GM18498 (cell line): ENCODE results near the gene TMEM62.
A peak's percentile ranks its signal among the peaks of the same experiment; 100 is the strongest.

ENCODE experiments used
- ATAC-seq: cut with Tn5 transposase; IDR thresholded peaks from one replicate; pipeline ENCODE4 v1.9.1; 2021; ENCODE audit warnings: mild to moderate bottlenecking, moderate library complexity; ENCODE audit not compliant: unreplicated experiment

Gene TMEM62

DNA sequence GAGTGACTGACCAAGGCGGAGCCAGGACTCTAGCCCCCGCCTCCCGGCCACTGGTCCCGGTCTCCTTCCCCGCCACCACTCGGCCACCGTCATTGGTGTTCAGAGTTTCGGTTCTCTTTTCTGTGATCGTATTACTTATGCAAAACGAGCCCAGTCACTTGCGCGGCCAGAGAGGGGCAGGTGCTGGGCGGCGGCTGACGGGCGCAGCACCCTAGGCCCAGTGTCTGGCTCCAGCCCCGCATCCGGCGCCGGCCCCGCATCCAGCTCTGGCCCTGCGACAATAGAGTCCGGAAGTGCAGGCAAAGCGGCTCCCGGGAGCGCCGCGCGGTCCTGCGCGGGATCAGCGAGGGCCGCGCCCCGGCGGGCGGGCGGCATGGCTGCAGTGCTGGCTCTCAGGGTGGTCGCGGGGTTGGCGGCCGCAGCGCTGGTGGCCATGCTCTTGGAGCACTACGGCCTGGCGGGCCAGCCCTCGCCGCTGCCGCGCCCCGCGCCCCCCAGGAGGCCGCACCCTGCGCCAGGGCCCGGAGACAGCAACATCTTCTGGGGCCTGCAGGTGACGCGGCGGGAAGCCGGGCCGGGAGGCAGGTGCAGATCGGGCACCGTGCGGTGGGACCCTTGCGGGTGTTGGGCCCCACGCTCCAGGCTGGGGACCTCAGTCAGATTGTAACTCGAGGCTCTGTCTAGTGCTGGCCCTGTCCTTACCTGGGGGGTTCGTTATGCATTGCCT lies at the start of gene TMEM62:
Gene TMEM62 (plus strand): TSS at position 157 of the 727 bp plus-strand sequence. CDS start 217 bp downstream, at position 374.
- peak; percentile 91 for ATAC-seq

- ATAC-seq: no peak
Measured at GRCh38 chr15:43085921-43086320, 47.5 kb upstream of the TMEM62 start.

GRCh38 chr15:43086551-43086950 lies 46.8 kb upstream of the TMEM62 start:
- no peak for ATAC-seq

DNA sequence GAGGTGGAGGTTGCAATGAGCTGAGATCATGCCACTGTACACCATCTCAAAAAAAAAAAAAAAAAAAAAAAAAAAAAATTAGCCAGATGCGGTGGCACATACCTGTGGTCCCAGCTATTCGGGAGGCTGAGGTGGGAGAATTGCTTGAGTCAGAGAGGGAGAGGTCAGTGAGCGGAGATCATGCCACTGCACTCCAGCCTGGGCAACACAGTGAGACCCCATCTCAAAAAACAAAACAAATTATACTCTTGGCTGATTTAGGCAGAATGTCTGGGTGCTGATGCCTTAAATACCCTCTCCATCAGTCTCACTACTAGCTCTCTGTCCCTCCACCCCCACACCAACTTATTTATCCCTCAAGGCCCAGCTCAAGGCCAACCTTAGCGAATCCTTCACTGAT lies 41.5 kb upstream of the TMEM62 start:
- ATAC-seq: no peak

DNA sequence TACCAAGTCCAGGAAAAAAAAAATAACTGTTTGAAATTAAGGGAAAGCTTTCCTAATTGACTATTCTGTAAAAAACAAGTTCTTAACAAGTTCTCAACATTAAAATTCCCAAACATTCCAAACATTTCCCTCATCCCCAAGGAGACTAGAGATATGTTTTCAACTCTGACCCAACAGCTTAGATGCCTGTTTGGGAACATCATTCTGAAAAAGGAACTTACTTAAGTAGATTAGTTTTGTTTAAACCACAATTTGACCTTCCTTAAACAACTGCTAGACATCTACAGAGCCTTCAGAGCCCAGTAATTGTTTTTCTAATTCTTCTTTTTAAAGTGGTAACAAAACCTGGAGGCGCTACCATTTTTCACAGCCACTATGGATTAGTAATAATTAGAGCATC lies 40.4 kb upstream of the TMEM62 start:
- no peak for ATAC-seq

GRCh38 chr15:43094416-43095030 lies 38.9 kb upstream of the TMEM62 start:
- ATAC-seq: no peak

GRCh38 chr15:43095243-43095642 lies 38.1 kb upstream of the TMEM62 start:
- ATAC-seq: no peak

GRCh38 chr15:43095708-43096347 lies 37.6 kb upstream of the TMEM62 start:
- ATAC-seq: no peak

GRCh38 chr15:43096411-43096810 lies 37.0 kb upstream of the TMEM62 start:
- ATAC-seq: no peak

DNA sequence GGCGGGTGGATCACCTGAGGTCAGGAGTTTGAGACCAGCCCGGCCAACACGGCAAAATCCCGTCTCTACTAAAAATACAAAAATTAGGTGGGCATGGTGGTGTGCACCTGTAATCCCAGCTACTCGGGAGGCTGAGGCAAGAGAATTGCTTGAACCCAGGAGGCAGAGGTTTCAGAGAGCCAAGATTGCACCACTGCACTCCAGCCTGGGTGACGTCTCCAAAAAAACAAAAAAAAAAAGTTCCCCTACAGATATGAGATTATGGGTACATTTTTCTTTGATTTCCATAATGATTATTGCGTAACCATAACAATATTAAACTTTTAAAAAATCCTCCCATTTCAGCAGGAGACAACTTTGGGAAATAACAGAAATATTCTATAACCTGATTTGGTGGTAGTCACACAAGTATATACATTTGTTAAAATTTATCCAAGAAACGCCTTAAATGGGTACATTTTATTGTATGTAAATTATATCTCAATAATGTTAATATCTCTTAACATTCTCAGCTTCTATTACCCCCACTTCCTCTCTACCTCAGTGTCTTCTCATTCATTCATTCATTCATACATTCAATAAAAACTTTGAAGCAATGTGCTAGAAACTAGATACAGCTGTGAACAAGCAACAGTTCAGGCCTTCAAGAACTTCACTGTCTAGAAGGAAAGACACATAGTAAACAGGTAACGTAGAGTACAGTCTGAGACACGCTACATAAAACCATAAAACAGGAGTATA lies 34.1 kb upstream of the TMEM62 start:
- no peak for ATAC-seq

DNA sequence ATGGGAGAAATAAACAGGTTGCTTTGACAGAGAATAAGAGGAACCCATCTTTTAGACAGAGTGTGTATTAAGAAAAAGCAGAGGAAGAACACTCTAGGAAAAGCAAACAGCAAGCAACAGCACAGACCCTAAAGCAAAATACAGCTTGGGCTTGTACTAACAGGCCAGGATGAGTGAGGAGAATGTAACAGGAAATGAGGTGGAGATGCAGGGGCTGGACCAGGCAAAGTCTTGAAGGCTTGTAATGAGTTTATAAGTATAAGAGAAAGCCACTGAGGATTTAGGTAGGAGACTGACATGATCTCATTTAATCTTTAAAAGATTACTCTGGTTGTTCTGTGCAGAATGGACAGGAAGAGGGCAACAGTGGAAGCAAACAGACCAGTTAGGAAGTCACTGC lies 32.4 kb upstream of the TMEM62 start:
- ATAC-seq: no peak

GRCh38 chr15:43102187-43102586 lies 31.2 kb upstream of the TMEM62 start:
- ATAC-seq: no peak

- no peak for ATAC-seq
Measured at GRCh38 chr15:43103907-43104306, 29.5 kb upstream of the TMEM62 start.

DNA sequence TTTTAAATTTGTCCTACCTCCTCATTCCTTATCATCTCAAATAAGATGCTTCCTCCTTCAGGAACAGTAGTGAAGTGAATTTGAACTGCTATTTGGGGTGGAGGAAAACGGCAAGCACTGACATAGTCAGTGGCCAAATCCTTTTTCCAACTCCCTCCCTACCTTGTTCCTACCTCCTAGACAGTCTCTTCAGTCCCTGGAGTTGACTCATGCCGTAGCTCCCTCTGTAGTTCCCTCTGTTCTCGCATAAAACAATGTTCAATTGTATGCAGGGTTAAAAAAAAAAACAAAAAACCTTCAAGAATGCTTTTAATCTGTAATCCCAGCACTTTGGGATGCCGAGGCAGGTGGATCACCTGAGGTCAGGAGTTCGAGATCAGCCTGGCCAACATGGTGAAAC lies 29.0 kb upstream of the TMEM62 start:
- no peak for ATAC-seq

DNA sequence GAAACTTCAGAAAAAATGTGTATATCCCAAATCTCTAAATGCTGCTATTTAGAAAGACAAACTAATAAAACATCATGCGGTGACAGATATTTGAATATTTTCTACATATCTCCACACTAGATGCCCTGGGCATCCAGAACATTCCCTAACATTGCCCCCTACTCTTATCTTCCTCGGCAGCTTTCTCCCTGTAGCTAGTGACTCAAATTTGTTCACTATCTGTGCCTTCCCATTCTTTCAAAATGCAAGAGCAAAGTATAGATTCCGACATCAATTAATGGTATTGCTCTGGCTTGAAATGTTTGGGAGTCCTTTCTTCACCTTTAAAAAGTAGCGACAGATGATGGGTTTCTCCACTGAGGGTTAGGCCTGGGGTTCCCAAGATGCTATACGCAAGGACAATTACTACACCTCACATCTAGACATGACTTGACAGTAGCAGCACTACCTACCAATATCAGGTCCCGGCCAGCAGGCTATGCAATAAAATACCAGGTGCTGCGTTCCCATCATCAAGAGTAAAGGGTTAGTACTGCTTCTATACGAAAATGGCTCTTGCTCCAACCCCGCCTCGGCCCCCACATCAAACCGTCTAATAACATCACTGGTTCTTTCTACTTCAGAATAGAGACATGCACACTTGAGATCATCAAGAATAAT lies 28.2 kb upstream of the TMEM62 start:
- peak; percentile 17 for ATAC-seq

DNA sequence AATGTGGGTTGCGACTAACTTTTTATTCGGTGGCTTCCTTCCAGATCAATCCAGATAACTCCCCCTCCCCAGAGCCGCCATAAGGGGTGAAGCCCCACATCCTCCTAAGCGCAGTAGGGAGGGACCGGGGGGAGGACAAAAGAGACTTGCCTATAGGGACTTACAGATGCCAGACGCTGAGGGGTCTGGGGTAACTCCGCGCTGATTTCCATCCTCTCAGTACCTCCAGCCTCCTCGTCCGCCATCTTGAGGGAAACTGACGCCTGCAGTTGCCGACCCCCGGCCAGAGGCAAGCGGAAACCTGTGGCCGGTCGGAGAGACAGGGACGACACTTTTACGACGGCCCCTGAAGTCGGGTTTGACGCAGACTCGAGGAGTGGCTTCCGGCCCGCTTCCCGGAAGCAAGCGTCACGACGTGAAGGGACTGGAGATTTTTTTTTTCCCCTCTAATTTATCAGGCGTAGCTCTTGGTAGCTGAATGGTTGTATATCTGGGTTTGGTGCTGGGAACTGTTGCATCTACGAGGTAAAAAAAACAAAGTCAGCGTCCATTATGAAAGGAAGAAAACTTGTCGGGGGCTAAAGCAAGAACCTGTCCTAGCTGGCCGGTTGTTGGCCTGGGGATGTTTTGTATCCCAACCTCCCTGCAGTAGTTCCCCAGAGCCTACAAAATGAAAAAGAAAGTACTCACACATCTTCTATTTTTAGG lies 27.5 kb upstream of the TMEM62 start, which contains the start of gene UBR1:
Gene UBR1 (minus strand): TSS at position 261 of the 708 bp plus-strand sequence. CDS start 16 bp downstream, at position 245.
- peak; percentile 92 for ATAC-seq

DNA sequence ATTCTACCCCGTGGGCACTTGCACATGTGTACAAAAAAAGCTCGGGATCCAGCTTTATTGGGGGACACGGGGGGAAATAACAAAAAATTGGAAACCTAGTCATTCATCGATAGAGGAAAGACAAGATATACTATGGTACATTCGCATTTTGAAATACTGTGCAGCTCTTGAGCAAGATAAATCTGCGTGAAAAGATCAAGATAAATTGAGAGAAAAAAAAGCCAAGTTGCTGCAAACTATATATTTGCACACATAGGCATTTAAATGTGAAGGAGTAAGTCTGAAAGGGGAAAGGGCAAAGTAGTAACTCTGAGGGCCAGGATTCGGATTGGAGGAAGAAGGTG lies 26.9 kb upstream of the TMEM62 start:
- ATAC-seq: no peak

DNA sequence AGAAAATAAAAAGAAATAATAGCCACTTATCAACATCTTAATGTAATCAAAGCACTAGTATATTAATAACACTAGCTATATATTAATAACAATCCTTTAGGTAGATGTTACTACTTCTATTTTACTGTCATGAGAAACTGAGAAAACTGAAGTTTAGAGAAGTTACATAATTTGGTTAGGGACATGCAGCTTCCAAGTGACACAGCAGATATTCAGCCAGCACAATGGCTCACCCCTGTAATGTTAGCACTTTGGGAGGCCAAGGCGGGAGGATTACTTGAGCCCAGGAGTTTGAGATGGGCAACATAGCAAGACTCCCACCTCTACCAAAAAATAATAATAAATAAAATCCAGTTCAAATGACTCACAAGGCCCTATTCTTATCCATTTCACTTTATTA lies 25.6 kb upstream of the TMEM62 start:
- no peak for ATAC-seq

- no peak for ATAC-seq
Measured at GRCh38 chr15:43111354-43111753, 22.0 kb upstream of the TMEM62 start.

- no peak for ATAC-seq
Measured at GRCh38 chr15:43118286-43118685, 15.1 kb upstream of the TMEM62 start.
